ENCODE measurements around the gene GAS2L1.

The GAS2L1 gene

DNA sequence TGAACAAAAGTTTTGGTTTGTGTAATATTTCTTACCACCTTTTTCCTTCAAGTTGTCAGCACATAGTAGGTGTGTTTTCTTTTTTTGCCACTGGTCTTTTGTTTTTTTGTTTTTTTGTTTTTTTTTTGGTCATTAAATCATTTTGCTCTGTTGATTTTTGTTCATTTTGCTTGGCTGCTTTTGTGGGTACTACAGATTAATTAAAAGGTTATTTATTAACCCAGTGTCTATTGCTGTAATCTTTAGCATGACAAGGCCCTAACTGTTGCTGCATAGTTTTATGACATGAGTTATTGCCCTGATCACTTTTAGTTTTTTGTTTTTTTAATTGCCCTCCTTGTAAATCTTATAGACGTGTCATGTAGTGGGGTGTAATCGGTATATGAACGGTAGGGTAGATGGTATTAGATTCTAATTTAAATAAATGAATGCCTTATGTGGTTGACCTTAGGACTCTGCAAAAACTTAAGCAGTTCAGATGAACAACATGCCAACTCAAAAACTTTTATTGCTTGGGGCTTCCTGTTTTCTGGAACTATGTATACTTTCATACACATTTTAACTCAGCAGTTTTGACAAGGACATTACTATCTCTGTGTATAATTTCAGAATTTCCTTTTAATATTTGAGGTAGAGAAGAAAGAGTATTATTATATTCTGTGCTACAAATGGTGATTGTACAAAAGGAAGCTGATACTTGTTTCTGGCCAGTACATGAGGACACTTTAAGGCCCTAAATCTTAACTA is 30.5 kb upstream of the GAS2L1 start:
- DNase-seq, result no peak

DNA sequence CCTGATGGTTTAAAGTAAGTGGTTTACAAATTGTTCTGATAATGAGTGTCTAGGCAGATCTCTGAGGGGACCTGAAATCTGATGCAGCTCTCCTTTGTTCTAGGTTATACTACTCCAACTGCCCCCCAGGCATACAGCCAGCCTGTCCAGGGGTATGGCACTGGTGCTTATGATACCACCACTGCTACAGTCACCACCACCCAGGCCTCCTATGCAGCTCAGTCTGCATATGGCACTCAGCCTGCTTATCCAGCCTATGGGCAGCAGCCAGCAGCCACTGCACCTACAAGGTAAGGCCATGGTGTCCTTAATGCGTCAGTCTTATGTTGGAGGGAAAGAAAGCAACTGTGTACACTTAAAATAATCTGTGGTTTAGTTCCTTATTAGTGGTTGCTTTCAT is 28.5 kb upstream of the GAS2L1 start:
- DNase-seq, result no peak

DNA sequence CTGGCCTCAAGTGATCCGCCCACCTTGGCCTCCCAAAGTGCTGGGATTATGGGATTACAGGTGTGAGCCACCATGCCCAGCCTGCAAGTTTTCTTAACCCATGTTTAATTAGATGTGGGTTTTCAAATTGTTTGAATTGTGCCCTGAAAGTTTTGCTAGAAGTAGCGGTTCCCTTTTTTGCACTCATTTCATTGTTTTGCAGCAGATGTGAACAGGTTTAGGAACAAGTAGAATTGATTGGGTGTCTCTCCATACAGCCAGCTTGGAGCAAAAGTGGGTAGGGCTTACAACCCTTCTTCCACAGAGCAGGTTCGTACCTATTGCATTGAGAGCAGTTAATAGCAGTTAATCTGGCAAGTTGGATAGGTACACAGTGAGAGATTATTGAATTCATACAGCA is 22.3 kb upstream of the GAS2L1 start:
- DNase-seq, result no peak

DNA sequence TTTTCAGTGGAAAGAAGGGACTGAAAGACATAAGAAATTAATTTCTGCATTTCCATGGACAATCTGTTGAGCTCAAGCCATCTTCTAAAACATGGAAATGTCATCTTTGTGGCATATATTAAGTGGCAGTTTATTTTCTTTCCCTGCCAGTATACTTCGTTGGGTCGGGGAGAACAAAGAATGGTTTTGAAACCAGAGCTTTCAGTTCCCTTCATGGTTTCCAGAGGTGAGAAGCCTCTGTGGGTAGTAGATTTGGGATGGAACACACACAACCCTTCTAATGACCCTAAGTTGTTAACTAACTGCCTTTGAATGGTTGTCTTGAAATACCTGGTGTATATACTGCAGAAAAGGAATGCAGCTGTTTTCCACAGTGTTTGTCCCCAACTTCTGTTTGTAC is 17.6 kb upstream of the GAS2L1 start:
- no peak for DNase-seq

DNA sequence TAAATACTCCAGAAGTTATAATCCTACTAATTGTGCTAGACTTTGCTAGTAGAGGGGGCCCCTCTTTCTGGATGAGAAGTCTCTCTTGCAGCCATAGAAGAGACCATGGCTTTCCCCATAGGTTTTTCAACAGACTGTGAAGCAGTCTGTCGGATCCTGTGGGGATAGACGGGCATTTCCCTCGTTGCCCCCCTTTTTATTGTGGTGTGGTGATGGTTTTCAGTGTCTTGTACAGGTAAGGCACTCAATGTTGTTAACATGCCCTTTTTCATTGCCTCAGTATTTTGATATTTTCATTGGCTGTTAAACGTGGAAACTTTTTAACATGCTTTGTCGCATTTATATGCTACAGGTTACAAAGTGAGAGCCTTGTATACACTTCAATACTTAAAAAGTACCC is 16.4 kb upstream of the GAS2L1 start:
- DNase-seq, result no peak

DNA sequence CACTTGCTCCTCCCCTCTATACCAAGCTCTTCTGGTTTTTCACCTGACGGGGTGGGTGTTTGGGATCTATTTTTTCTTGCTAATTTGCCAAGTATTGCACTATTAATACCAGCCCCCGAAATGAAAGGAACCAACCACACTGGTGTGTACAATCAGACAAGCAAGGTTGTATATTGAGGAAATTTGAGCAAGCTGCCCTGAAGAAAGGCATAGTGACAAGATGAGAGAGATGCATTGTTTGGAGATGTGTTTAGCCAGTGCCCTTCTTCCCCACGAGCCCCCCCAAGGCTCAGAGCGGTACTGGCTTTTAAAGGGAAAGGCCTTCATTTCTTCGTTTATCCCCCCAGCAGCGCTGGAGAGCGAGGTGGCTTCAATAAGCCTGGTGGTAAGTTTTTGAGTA is 15.2 kb upstream of the GAS2L1 start:
- DNase-seq, result no peak

DNA sequence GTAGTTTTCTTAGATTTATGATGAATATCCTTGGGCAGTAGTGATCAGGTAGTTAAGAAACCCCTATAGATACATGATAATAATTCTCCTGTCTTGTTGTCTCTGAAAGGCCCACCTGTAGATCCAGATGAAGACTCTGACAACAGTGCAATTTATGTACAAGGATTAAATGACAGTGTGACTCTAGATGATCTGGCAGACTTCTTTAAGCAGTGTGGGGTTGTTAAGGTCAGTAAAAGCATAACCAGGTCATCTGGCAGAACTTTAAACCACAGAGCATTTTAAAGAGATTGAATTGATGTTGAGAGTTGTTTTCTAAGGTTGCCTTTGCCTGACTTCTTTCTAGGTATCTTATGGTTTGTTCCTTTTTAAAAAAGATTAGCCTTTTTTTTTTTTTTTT is 14.1 kb upstream of the GAS2L1 start:
- no peak for DNase-seq

DNA sequence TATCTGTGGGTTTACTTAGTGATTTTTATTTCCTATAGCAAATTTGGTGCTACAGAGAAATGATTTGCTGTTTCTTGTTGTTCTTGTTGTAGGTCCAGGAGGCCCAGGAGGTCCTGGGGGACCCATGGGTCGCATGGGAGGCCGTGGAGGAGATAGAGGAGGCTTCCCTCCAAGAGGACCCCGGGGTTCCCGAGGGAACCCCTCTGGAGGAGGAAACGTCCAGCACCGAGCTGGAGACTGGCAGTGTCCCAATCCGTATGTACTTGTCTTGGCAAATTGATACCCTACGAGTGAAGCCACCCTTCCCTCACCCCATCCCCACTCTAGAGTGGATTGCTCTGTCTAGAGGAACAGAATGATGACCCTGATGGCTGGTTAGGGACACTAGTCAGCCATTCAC is 7.8 kb upstream of the GAS2L1 start:
- DNase-seq, result no peak

DNA sequence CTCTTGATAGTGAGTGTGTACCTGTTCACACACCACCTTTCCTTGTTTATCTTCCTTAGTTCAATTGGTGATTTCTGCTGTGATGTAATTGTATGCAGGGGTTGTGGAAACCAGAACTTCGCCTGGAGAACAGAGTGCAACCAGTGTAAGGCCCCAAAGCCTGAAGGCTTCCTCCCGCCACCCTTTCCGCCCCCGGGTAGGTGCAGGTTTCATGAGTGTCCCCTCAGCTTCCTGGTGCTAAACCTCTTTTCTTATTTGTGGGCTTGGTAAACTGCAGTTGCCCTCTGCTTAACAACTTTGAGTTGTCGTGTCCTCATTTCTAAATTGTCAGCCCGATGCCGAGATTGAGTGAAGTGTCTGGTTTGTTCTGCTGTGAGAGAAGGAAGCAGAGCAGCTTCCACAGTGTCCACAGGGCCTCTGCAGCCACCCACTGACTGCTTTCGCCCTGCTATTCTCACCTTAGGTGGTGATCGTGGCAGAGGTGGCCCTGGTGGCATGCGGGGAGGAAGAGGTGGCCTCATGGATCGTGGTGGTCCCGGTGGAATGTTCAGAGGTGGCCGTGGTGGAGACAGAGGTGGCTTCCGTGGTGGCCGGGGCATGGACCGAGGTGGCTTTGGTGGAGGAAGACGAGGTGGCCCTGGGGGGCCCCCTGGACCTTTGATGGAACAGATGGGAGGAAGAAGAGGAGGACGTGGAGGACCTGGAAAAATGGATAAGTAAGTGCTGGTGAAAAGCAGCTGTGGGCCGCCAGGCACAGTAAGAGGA is 7.1 kb upstream of the GAS2L1 start:
- no peak for DNase-seq

DNA sequence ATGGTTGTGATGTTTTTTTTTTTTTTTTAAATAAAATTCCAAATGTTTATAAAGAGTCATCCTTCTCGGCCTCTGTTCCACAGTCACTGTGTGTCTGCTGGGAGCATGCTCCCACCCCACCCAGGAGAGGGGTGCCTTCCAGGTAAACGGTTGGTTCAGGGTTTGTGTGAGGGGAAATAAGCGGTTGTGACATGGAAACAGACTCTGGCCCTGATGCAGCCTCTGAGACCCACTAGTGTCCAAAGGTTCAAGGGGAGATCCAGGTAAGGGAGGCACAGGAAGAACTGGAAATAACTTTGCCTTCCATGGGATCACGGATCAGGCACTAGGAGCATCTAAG is 6.0 kb upstream of the GAS2L1 start:
- DNase-seq, result no peak

DNA sequence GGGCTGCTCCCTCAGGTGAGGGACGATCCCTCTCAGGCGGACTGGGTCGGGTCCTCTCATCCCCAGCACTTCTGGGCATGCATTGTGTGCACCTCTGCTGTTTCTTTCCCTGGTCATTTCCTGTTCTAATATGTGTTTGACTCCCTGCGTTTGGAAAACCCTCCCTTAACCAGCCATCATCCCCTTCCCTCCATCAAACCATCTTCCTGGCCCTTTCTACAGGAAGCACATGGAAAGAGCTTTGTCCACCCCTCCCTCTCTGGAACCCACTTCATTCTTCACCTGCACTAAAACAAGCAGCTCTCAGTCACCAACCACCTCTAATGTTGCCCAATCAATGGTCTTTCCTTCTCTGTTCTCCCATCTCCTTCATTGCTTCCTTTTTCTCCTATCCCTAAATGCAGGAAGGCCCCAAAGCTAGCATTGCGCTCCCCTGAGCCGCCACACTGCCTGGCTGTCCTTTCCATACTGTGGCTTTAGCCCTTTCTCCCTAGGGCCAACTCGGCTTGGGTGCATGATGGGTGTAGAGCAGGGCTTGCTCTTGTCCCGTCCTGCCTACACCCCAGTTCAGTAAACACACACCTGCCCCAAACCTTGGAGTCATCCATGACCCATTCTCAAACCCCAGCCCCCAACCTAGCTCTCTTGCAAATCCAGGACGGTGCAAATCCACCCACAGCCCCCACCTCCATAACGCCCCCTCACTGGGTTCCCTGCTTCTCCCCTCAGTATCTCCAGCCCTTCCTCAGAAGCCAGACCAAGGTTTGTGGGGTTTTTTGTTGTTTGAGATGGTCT is 5.4 kb upstream of the GAS2L1 start:
- no peak for DNase-seq

DNA sequence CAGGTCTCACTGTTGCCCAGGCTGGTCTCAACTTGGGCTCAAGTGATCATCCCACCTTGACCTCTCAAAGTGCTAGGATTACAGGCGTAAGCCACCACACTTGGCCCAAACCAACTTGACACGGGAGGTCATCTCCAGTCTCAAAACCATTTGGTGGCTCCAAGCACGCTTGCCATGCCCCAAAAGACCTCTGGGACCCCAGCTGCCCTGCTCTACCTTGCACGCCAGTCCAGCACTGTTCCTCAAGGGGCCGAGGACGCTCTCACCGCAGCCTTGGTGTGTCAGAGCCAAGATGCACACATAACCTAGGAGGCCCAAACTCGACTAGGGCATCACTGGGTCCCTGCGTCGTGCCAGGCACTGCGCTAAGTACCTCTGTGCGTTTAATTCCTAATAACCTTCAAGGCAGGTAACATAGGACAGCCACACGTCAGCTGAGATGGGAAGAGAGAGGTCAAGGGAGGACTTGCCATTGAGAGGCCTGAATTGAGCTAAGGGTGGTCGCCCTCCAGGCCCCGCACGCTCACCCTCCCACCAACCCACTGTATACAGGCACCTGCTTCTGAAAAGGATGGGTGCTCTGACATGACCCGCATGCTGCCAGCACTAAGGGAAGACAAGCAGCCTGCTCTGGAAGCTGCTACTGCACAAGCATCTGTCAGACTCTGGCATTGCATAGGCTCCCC is 4.6 kb upstream of the GAS2L1 start:
- no peak for DNase-seq

DNA sequence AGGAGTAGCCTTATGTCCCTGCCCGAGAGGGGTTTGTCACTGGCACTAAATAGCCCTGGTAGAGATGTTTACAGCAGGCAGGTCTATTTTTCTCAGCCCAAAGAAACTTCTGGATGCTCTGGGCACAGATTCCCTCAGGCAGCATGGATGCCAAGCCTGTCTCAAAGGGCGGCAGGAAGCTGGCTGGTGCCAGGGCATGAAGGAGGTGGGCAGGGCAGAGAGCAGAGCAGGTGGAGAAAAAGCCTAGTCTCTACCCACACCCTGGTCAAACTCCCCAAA is 4.1 kb upstream of the GAS2L1 start:
- DNase-seq, result no peak

DNA sequence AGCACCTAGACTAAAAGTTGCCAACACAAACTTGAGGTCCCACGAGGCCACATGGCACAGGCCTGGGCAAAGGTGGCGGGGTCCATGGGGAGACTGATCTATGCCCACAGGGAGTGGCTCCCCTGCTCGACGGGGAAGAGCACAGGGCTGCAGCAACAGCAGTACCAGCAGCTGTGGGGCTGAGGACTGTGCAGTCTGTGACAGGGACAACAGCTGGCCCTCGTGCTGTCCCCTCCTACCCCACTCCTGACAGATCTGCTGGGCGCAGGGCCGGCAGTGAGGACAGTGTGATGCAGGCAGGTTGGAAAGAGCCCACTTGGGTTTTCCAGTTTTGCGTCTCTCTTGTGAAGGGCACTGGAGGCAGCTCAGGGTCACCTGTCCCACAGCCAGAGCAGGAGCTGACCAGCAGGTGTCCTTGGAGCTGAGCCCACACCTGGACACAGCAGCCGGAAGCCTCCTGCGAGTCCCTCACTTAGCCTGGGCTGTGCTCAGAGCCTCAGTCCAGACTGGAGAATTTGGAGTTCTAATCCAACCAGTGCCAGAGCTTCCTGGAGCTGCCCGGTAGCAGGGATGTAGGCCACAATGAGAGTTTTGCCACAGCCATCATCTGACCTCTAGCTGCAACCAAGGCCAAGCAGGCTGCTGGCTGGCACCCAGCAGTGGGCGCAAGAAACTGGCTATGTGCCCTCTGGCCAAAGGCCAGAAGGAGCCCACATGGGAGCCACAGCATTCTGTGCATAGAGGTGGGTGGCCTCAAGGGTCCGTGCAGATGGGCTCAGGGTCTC is 3.6 kb upstream of the GAS2L1 start:
- DNase-seq, result no peak

DNA sequence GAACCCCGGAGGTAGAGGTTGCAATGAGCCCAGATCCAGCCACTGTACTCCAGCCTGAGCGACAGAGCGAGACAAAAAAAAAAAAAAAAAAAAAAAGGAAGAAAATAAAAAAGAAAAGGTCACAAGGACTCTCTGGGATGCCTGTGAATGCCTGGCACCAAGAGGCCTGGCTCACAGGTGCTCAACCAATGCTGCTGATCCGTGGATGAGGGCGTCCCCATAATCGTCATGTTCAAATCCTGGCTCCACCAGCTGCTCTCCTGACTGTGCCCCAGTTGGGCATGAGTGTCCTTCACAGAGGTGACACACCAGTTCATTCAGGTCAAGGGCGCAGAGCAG is 645 bp upstream of the GAS2L1 start:
- DNase-seq, result no peak

DNA sequence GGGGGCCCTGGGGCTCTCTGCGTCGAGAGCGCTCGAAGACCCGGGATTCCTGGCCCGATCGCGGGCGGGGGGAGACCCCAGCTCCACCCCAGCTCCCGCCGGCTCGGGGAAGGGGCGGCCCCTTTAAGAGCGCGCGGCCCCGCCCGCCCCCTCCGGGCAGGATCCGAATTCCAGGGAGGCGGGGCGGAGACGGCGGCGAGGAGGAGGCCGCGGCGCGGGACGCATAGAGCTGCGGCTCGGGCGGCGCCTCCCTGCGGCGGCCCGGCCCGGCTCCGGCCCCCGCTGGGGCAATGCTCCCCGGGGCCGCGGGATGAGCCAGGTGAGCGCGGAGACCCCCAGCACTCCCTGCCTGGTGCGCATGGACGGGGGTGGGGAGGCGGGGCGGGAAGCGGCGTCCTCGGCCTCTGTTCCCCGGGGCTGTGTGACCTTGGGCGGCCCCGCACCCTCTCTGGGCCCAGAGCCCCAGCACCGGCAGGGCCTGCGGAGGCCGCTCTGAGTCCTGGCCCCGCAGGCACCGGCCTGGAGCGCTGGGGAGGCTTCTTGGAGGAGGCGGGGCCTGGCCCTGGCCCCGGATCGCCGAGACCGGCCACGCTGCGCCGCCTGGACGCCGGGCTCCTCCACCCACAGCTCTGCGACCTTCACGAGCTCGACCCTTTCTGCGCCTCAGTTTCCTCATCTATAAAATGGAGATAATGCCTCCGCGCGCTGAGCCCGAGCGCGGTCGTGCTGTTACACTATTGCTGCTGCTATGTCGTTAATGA is 565 bp downstream of the GAS2L1 start:
- DNase-seq, result peak; percentile 46

DNA sequence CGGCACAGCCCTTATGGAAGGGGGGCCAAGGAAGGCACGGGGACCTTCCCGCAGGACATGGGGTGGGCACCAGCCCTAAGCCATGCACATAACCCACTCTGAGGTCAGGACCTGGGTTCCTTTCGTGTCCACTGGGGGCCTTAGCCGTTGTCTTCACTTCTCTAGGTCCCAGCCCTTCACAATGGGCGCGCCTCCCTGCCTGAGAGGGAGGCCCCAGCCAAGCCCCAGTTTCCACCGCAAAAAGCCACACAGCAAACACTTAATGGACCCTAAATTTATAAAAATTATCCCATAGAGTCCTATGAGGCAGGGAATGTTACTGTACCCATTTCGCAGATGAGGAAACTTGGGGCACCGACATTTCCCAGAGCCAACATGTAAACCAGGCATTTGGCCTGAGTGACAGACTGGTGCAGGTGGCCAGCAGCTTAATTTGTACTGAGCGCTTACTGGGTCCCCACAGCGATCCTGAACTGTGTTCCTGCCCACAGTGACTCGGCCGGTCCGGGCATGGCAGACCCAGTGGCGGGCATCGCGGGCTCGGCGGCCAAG is 1.2 kb downstream of the GAS2L1 start:
- DNase-seq, result no peak

DNA sequence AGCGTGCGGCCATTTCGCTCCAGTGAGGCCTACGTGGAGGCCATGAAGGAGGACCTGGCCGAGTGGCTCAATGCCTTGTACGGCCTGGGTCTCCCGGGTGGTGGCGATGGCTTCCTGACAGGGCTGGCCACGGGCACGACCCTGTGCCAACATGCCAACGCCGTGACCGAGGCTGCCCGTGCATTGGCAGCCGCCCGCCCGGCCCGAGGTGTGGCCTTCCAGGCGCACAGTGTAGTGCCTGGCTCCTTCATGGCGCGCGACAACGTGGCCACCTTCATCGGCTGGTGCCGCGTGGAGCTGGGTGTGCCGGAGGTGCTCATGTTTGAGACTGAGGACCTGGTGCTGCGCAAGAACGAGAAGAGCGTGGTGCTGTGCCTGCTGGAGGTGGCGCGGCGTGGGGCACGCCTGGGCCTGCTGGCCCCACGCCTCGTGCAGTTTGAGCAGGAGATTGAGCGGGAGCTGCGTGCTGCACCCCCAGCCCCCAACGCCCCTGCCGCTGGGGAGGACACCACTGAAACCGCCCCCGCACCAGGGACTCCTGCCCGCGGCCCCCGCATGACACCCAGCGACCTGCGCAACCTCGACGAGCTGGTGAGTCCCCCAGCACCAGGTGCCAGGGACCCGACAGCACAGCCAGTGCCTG is 1.8 kb downstream of the GAS2L1 start:
- DNase-seq, result no peak

DNA sequence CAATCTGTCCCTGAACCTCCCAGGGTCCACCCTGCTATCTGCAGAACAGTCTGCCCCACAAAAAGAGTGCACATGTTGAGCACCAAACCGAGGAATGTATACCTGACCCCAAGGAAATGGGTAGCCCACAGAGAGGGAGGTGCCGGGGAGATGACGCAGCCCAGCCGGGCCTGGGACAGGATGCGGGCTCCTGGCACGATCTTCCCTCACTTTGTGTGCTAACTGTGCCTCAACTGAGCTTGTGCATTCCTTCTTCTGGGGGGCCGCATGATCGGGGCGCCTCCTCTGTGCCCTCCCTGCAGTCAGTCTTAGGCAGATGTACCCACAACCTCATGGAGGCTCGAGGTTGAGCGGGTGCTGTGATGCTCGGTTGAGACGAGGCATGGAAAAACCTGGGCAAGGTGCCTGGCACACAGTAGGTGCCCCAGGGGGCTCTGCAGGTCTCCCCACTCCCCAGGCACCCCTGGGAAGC is 2.4 kb downstream of the GAS2L1 start:
- peak; percentile 22 for DNase-seq

DNA sequence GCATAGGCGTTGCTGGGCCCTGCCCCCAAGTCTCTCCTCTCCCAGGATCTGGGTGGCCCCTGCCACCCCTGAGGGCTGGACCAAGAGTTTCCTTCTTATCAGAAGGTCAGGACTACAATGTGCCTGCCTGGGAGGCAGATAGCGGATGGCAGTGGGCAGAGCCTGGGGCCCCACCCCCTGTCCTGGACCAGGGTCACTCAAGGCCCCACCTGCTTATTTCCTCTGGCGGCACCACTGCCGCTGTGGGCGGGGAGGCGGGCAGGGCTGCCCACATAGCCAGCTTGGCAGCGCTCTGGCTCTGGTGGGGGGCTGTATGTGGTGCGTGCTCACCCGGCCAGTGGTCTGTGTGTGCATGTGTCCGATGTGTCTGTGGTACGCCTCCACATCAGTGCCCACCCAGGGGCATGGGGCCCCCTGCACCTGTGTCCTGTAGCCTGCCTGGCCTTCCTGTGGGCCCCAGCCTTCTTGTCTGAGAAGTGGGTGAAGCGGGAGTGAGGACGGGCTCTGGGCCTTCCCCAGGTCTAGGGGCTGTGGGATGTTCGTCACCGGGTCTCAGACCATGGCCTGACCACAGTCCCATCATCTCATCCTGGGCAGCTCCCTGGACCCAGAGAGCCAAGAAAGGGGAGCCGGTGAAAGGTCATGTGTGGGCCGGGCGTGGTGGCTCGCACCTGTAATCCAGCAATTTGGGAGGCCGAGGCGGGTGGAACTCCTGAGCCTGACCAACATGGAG is 3.0 kb downstream of the GAS2L1 start:
- DNase-seq, result no peak
